ENCODE results near the gene MYO7B.
A peak's percentile ranks its signal among the peaks of the same experiment; 100 is the strongest.

Gene MYO7B

GRCh38 chr2:127662937-127663565 lies 127.6 kb downstream of the MYO7B start:
- Histone ChIP-seq H3K27ac (ENCODE audit: insufficient read depth, low read depth, low read length, poor library complexity, severe bottlenecking) (no peak overlapping the region), H3K4me3 (ENCODE audit: insufficient read depth, low read depth, low read length) (no peak overlapping the region), H3K4me1 (ENCODE audit: control insufficient read depth, insufficient read depth, low read length) (peaks cover 9% of the 10 kb centered on the region), H3K27me3 (ENCODE audit: control insufficient read depth, insufficient read depth, low read length, poor library complexity, severe bottlenecking) (peaks cover 39% of the 10 kb centered on the region), H3K9me3 (ENCODE audit: control insufficient read depth, low read length) (no peaks in the 10 kb centered on the region), H3K36me3 (ENCODE audit: control insufficient read depth, insufficient read depth, low read length) (no peaks in the 10 kb centered on the region)
- 83% methylated on average over 9 of the region's 9 CpGs for WGBS, 2 experiments

- no peak overlapping the region for H3K27ac ChIP-seq (ENCODE audit: insufficient read depth, low read depth, low read length, poor library complexity, severe bottlenecking)
- WGBS, 2 experiments, result 82 to 85% methylated on average over 6 of the region's 6 CpGs
- peaks cover 9% of the 10 kb centered on the region for H3K4me1 ChIP-seq (ENCODE audit: control insufficient read depth, insufficient read depth, low read length)
- peaks cover 39% of the 10 kb centered on the region for H3K27me3 ChIP-seq (ENCODE audit: control insufficient read depth, insufficient read depth, low read length, poor library complexity, severe bottlenecking)
- peak overlapping the region; percentile 17 for H3K4me3 ChIP-seq (ENCODE audit: insufficient read depth, low read depth, low read length)
- H3K9me3 ChIP-seq (ENCODE audit: control insufficient read depth, low read length), result no peaks in the 10 kb centered on the region
- no peaks in the 10 kb centered on the region for H3K36me3 ChIP-seq (ENCODE audit: control insufficient read depth, insufficient read depth, low read length)
Measured at GRCh38 chr2:127663566-127664064, 128.1 kb downstream of the MYO7B start.

- Histone ChIP-seq H3K4me1 (ENCODE audit: control insufficient read depth, insufficient read depth, low read length) (peaks cover 9% of the 10 kb centered on the region), H3K27me3 (ENCODE audit: control insufficient read depth, insufficient read depth, low read length, poor library complexity, severe bottlenecking) (peaks cover 39% of the 10 kb centered on the region), H3K36me3 (ENCODE audit: control insufficient read depth, insufficient read depth, low read length) (no peaks in the 10 kb centered on the region), H3K27ac (ENCODE audit: insufficient read depth, low read depth, low read length, poor library complexity, severe bottlenecking) (no peak overlapping the region), H3K4me3 (ENCODE audit: insufficient read depth, low read depth, low read length) (peak overlapping the region; percentile 17), H3K9me3 (ENCODE audit: control insufficient read depth, low read length) (no peaks in the 10 kb centered on the region)
- 15% methylated on average over 69 of the region's 69 CpGs for WGBS, 2 experiments
Measured at GRCh38 chr2:127664065-127664894, 128.8 kb downstream of the MYO7B start.

- no peaks in the 10 kb centered on the region for H3K36me3 ChIP-seq (ENCODE audit: control insufficient read depth, insufficient read depth, low read length)
- WGBS, 2 experiments, result 94% methylated on average over 6 of the region's 6 CpGs
- peaks cover 39% of the 10 kb centered on the region for H3K27me3 ChIP-seq (ENCODE audit: control insufficient read depth, insufficient read depth, low read length, poor library complexity, severe bottlenecking)
- H3K9me3 ChIP-seq (ENCODE audit: control insufficient read depth, low read length), result no peaks in the 10 kb centered on the region
- H3K4me3 ChIP-seq (ENCODE audit: insufficient read depth, low read depth, low read length), result no peak overlapping the region
- H3K27ac ChIP-seq (ENCODE audit: insufficient read depth, low read depth, low read length, poor library complexity, severe bottlenecking), result no peak overlapping the region
- peaks cover 9% of the 10 kb centered on the region for H3K4me1 ChIP-seq (ENCODE audit: control insufficient read depth, insufficient read depth, low read length)
Measured at GRCh38 chr2:127664895-127665225, 129.4 kb downstream of the MYO7B start.

- Histone ChIP-seq H3K4me3 (ENCODE audit: insufficient read depth, low read depth, low read length) (no peak overlapping the region), H3K36me3 (ENCODE audit: control insufficient read depth, insufficient read depth, low read length) (no peaks in the 10 kb centered on the region), H3K27ac (ENCODE audit: insufficient read depth, low read depth, low read length, poor library complexity, severe bottlenecking) (no peak overlapping the region), H3K9me3 (ENCODE audit: control insufficient read depth, low read length) (no peaks in the 10 kb centered on the region), H3K4me1 (ENCODE audit: control insufficient read depth, insufficient read depth, low read length) (peaks cover 9% of the 10 kb centered on the region), H3K27me3 (ENCODE audit: control insufficient read depth, insufficient read depth, low read length, poor library complexity, severe bottlenecking) (peaks cover 39% of the 10 kb centered on the region)
- WGBS, 2 experiments, result 93 to 96% methylated on average over 8 of the region's 8 CpGs
Measured at GRCh38 chr2:127665267-127665893, 129.9 kb downstream of the MYO7B start.

GRCh38 chr2:127669056-127669455 lies 133.6 kb downstream of the MYO7B start:
- Histone ChIP-seq H3K4me1 (ENCODE audit: control insufficient read depth, insufficient read depth, low read length) (peaks cover 3% of the 10 kb centered on the region), H3K27me3 (ENCODE audit: control insufficient read depth, insufficient read depth, low read length, poor library complexity, severe bottlenecking) (peaks cover 51% of the 10 kb centered on the region), H3K4me3 (ENCODE audit: insufficient read depth, low read depth, low read length) (no peak overlapping the region), H3K27ac (ENCODE audit: insufficient read depth, low read depth, low read length, poor library complexity, severe bottlenecking) (no peak overlapping the region), H3K9me3 (ENCODE audit: control insufficient read depth, low read length) (no peaks in the 10 kb centered on the region), H3K36me3 (ENCODE audit: control insufficient read depth, insufficient read depth, low read length) (no peaks in the 10 kb centered on the region)
- WGBS, 2 experiments, result 93 to 94% methylated on average over 7 of the region's 7 CpGs

GRCh38 chr2:127670055-127670956 lies 134.8 kb downstream of the MYO7B start:
- Histone ChIP-seq H3K9me3 (ENCODE audit: control insufficient read depth, low read length) (no peaks in the 10 kb centered on the region), H3K27ac (ENCODE audit: insufficient read depth, low read depth, low read length, poor library complexity, severe bottlenecking) (no peak overlapping the region), H3K36me3 (ENCODE audit: control insufficient read depth, insufficient read depth, low read length) (no peaks in the 10 kb centered on the region), H3K4me1 (ENCODE audit: control insufficient read depth, insufficient read depth, low read length) (no peaks in the 10 kb centered on the region), H3K4me3 (ENCODE audit: insufficient read depth, low read depth, low read length) (no peak overlapping the region), H3K27me3 (ENCODE audit: control insufficient read depth, insufficient read depth, low read length, poor library complexity, severe bottlenecking) (peaks cover 50% of the 10 kb centered on the region)
- 94 to 96% methylated on average over 9 to 10 of the region's 10 CpGs for WGBS, 2 experiments

- H3K9me3 ChIP-seq (ENCODE audit: control insufficient read depth, low read length), result no peaks in the 10 kb centered on the region
- no peak overlapping the region for H3K4me3 ChIP-seq (ENCODE audit: insufficient read depth, low read depth, low read length)
- H3K27me3 ChIP-seq (ENCODE audit: control insufficient read depth, insufficient read depth, low read length, poor library complexity, severe bottlenecking), result peaks cover 50% of the 10 kb centered on the region
- H3K36me3 ChIP-seq (ENCODE audit: control insufficient read depth, insufficient read depth, low read length), result no peaks in the 10 kb centered on the region
- 81 to 83% methylated on average over 5 of the region's 5 CpGs for WGBS, 2 experiments
- no peak overlapping the region for H3K27ac ChIP-seq (ENCODE audit: insufficient read depth, low read depth, low read length, poor library complexity, severe bottlenecking)
- no peaks in the 10 kb centered on the region for H3K4me1 ChIP-seq (ENCODE audit: control insufficient read depth, insufficient read depth, low read length)
Measured at GRCh38 chr2:127670957-127671290, 135.4 kb downstream of the MYO7B start.

- H3K27me3 ChIP-seq (ENCODE audit: control insufficient read depth, insufficient read depth, low read length, poor library complexity, severe bottlenecking), result peaks cover 54% of the 10 kb centered on the region
- 88 to 91% methylated on average over 14 of the region's 14 CpGs for WGBS, 2 experiments
- H3K9me3 ChIP-seq (ENCODE audit: control insufficient read depth, low read length), result no peaks in the 10 kb centered on the region
- H3K36me3 ChIP-seq (ENCODE audit: control insufficient read depth, insufficient read depth, low read length), result no peaks in the 10 kb centered on the region
- no peak overlapping the region for H3K27ac ChIP-seq (ENCODE audit: insufficient read depth, low read depth, low read length, poor library complexity, severe bottlenecking)
- H3K4me1 ChIP-seq (ENCODE audit: control insufficient read depth, insufficient read depth, low read length), result no peaks in the 10 kb centered on the region
- H3K4me3 ChIP-seq (ENCODE audit: insufficient read depth, low read depth, low read length), result no peak overlapping the region
Measured at GRCh38 chr2:127671557-127672302, 136.2 kb downstream of the MYO7B start.
